K562 (cell line): ENCODE data around the gene LTA. TPM values are rescaled to one million over a fixed set of nuclear protein-coding genes. Genes with fewer than 3 reads are reported as not detected.
A peak's percentile ranks its signal among the peaks of the same experiment; 100 is the strongest.

ENCODE experiments used
- ESRRB ChIP-seq: fragments of 250-450 bp; sonication (Bioruptor Pico); IDR thresholded peaks from 2 replicates; pipeline ENCODE4 v1.5.0; 2020; ENCODE audit warnings: mild to moderate bottlenecking, moderate library complexity, borderline replicate concordance
- FIP1L1 ChIP-seq: fragments of 200-400 bp; formaldehyde crosslinking; IDR thresholded peaks from 2 replicates; pipeline ENCODE4 v1.6.1; 2018; ENCODE audit warnings: mild to moderate bottlenecking, low read depth, low read length; ENCODE audit not compliant: poor library complexity, severe bottlenecking
- GABPA ChIP-seq: fragments of 200-800 bp; sonication (Bioruptor generic); conservative IDR thresholded peaks from 2 replicates; pipeline ENCODE4 v1.6.1; 2016; ENCODE audit warnings: low read depth, missing genetic modification characterization, missing compliant biosample characterization
- GABPB2 ChIP-seq: fragments of 250-450 bp; sonication (Bioruptor Pico); conservative IDR thresholded peaks from 2 replicates; pipeline ENCODE4 v1.5.1; 2021; ENCODE audit warnings: mild to moderate bottlenecking
- HDAC2 ChIP-seq: fragments of 450-650 bp; IDR thresholded peaks from 2 replicates; pipeline ENCODE4 v1.6.1; 2016; ENCODE audit warnings: mild to moderate bottlenecking
- ILK ChIP-seq: fragments of 450-650 bp; IDR thresholded peaks from 2 replicates; pipeline ENCODE4 v1.6.1; 2016; ENCODE audit warnings: missing genetic modification characterization, low read depth, mild to moderate bottlenecking, missing compliant biosample characterization, moderate library complexity, borderline replicate concordance
- KLF13 ChIP-seq: fragments of 450-650 bp; IDR thresholded peaks from 2 replicates; pipeline ENCODE4 v1.6.1; 2016; ENCODE audit warnings: missing genetic modification characterization, low read depth, mild to moderate bottlenecking, missing compliant biosample characterization, moderate library complexity, borderline replicate concordance
- MXD1 ChIP-seq: fragments of 250-450 bp; sonication (Bioruptor Pico); IDR thresholded peaks from 2 replicates; pipeline ENCODE4 v1.8.0; 2021; ENCODE audit warnings: borderline replicate concordance, mild to moderate bottlenecking, moderate library complexity; ENCODE audit not compliant: poor library complexity, severe bottlenecking
- NCOA2 ChIP-seq, 2 experiments: fragments of 450-650 bp; IDR thresholded peaks; 2 replicates each; pipeline ENCODE4 v1.6.1; 2018; ENCODE audit warnings: mild to moderate bottlenecking in 2 of 2, moderate library complexity in 1 of 2; ENCODE audit not compliant: partially characterized antibody in 2 of 2
- NRF1 ChIP-seq, 2 experiments: fragments of 450-650 bp; IDR thresholded peaks in 1 of 2; conservative IDR thresholded peaks in 1 of 2; 2 replicates each; pipeline ENCODE4 v1.6.1; 2014; ENCODE audit warnings: mild to moderate bottlenecking in 2 of 2
- POLR2AphosphoS2 ChIP-seq: IDR thresholded peaks from 2 replicates; pipeline ENCODE4 v1.6.1; 2012; ENCODE audit warnings: low read length, improper control_type of control experiment
- STAG1 ChIP-seq: sonication (generic); formaldehyde crosslinking; IDR thresholded peaks from 2 replicates; pipeline ENCODE4 v1.5.0; 2020; ENCODE audit warnings: missing genetic modification reagents, borderline replicate concordance
- TAF7 ChIP-seq: fragments of 450-650 bp; IDR thresholded peaks from 2 replicates; pipeline ENCODE4 v1.6.1; 2016; ENCODE audit warnings: missing genetic modification characterization, missing compliant biosample characterization
- TCF7 ChIP-seq: sonication (generic); IDR thresholded peaks from 2 replicates; pipeline ENCODE4 v1.6.1; 2016; ENCODE audit warnings: antibody characterized with exemption, borderline replicate concordance
- TSC22D4 ChIP-seq: fragments of 450-650 bp; IDR thresholded peaks from 2 replicates; pipeline ENCODE4 v1.6.1; 2016; ENCODE audit warnings: missing genetic modification characterization, missing biosample characterization, control low read depth
- ZBED1 ChIP-seq: IDR thresholded peaks from 2 replicates; pipeline ENCODE4 v1.6.1; 2014
- ZFP1 ChIP-seq: fragments of 450-650 bp; formaldehyde crosslinking; IDR thresholded peaks from 2 replicates; pipeline ENCODE4 v1.4.0; 2020; ENCODE audit warnings: mild to moderate bottlenecking, mixed read lengths
- ZNF239 ChIP-seq: fragments of 250-450 bp; sonication (Bioruptor Pico); IDR thresholded peaks from 2 replicates; pipeline ENCODE4 v1.4.0; 2020; ENCODE audit warnings: mild to moderate bottlenecking
- ZNF384 ChIP-seq: IDR thresholded peaks from 2 replicates; pipeline ENCODE4 v1.6.1; 2012; ENCODE audit warnings: low read depth, low read length, improper control_type of control experiment
- ZNF449 ChIP-seq: fragments of 250-450 bp; sonication (Bioruptor Pico); IDR thresholded peaks from 2 replicates; pipeline ENCODE4 v1.8.0; 2022; ENCODE audit warnings: moderate library complexity, mild to moderate bottlenecking, inconsistent platforms
- polyA plus RNA-seq, 8 experiments: library from polyadenylated mRNA; depleted of rRNA in 4 of 8; stranded (reverse) in 5 of 8; unstranded in 3 of 8; fragments of >200 nt; fragmentation: Nextera tagmentation in 2 of 8; fragmentation: Illumina TruSeq in 1 of 8; extraction: Ambion mirVana in 2 of 8; extraction: Trizol in 1 of 8; gene quantifications; 2 replicates each; pipeline versions ENCODE4 v1.2.1 to v1.2.3, GENCODE V29; 2011 to 2014; ENCODE audit warnings: inconsistent platforms in 1 of 8, missing spikeins in 1 of 8
- total RNA-seq, 7 experiments: library from RNA; depleted of rRNA in 6 of 7; stranded (reverse); fragments of >200 nt in 6 of 7; fragmentation: Illumina TruSeq in 2 of 7; extraction: Trizol in 2 of 7; gene quantifications; 2 replicates each; pipeline versions ENCODE4 v1.2.1 to v1.2.3, GENCODE V29; 2011 to 2021; ENCODE audit warnings: low replicate concordance in 1 of 7
- TF ChIP-seq, protein P1 (sequence below): fragments of 250-450 bp; sonication (Bioruptor Pico); IDR thresholded peaks from 2 replicates; pipeline ENCODE4 v1.5.0; 2021
- TF ChIP-seq, protein P2 (sequence below): fragments of 450-650 bp; IDR thresholded peaks from 2 replicates; pipeline ENCODE4 v1.6.1; 2016; ENCODE audit warnings: low read depth, mild to moderate bottlenecking, moderate library complexity

Gene LTA
- total and polyA plus RNA-seq, 9 of the 15 experiments (the other 6 are each of a cell fraction or from before 2014, with no cell fraction given), result 0.80 TPM; not detected in 8

DNA sequence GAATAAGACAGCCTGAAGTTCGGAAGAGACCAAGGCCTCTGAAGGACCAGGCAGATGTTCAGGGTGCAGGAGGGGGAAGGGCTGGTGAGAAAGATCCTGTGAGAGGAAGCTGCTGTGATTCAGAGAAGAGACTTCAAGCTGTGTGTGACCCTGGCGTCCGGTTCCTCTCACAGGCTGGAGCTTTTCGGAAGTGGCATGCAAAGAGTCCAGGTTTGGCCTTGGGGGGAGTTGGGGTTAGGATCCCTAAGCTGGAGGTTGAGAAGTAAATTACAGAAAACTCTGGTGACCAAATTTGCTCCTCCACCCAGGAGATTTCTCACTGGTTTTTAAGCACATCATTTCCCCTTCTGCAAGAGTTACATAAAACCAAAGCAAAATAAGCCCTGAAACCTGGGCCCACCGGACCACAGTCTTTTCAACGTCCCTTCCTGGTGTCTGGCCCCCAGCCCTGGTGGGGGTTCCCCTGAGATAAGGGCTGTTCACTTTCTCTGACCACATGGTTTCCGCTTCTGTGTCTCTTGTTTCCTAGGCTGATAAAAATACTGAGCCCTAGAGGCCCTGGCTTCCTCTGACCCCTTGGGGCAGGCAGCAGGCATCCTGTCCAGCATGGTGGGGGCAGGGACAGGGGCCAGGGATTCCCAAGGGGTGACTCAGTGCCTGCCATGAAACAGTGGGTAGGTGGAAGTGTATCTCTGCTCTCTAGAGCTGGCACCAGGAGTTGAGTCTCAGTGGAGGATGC, 12.0 kb upstream of the LTA start (continued):
- TF ChIP-seq, protein P1, sequence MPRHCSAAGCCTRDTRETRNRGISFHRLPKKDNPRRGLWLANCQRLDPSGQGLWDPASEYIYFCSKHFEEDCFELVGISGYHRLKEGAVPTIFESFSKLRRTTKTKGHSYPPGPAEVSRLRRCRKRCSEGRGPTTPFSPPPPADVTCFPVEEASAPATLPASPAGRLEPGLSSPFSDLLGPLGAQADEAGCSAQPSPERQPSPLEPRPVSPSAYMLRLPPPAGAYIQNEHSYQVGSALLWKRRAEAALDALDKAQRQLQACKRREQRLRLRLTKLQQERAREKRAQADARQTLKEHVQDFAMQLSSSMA (CRISPR knock-in tag), result no peak
- TF ChIP-seq ESRRB (CRISPR knock-in tag), result no peak
- no peak for TF ChIP-seq MXD1 (CRISPR knock-in tag)
- TF ChIP-seq ILK (tag), result no peak
- TF ChIP-seq, protein P2, sequence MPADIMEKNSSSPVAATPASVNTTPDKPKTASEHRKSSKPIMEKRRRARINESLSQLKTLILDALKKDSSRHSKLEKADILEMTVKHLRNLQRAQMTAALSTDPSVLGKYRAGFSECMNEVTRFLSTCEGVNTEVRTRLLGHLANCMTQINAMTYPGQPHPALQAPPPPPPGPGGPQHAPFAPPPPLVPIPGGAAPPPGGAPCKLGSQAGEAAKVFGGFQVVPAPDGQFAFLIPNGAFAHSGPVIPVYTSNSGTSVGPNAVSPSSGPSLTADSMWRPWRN, result peak; percentile 54; the same call in 1 of the 2 replicates
- TF ChIP-seq ZNF239 (CRISPR knock-in tag), result peak; percentile 63
- no peak for TF ChIP-seq GABPB2 (CRISPR knock-in tag)
- TF ChIP-seq ZNF449 (CRISPR knock-in tag), result no peak
- TF ChIP-seq ZFP1, result peak; percentile 7; the same call in 1 of the 2 replicates
- peak; percentile 11; the same call in 1 of the 2 replicates for TF ChIP-seq STAG1
- no peak for TF ChIP-seq TAF7 (tag)
- no peak for TF ChIP-seq TSC22D4 (tag)
- TF ChIP-seq KLF13, result no peak
- TF ChIP-seq GABPA (tag), result peak; percentile 81
- TF ChIP-seq FIP1L1, result no peak
- TF ChIP-seq ZBED1, result no peak
- TF ChIP-seq ZNF384, result no peak
- TF ChIP-seq NCOA2 (IDR thresholded peaks at IDR 0.05; ENCODE audit: partially characterized antibody in 2 of 2), result no peak
- no peak for TF ChIP-seq NRF1 (conservative IDR thresholded peaks at IDR 0.05 in 1 of 2, IDR thresholded peaks at IDR 0.05 in 1 of 2)
- TF ChIP-seq HDAC2, result 0 out of 2 replicates have a peak, but pooled peaks have one; percentile 14
- peak; percentile 68; the same call in 1 of the 2 replicates for TF ChIP-seq POLR2AphosphoS2
- no peak for TF ChIP-seq TCF7
